Lower leg skin (tissue), 3 donors: ENCODE measurements around the gene BANP.

Experiments used
- CTCF ChIP-seq, 3 donors: fragments of 450-650 bp; IDR thresholded peaks; one replicate each; pipeline ENCODE4 v1.5.1; 2016; ENCODE audit warnings: antibody characterized with exemption in 3 of 3, mild to moderate bottlenecking in 3 of 3, moderate library complexity in 2 of 3
- POLR2A ChIP-seq, 2 donors: fragments of 450-650 bp; IDR thresholded peaks; one replicate each; pipeline ENCODE4 v1.6.1; 2016 to 2017; ENCODE audit warnings: antibody characterized with exemption in 2 of 2, mild to moderate bottlenecking in 1 of 2, moderate library complexity in 1 of 2

- no peak for TF ChIP-seq CTCF (IDR thresholded peaks at IDR 0.05)
- no peak for TF ChIP-seq POLR2A (IDR thresholded peaks at IDR 0.05)
Measured at GRCh38 chr16:87974178-87974577, 22.9 kb downstream of the BANP start.
